Spleen (tissue), 11 donors: Measurements from ENCODE around the gene FCAMR. TPM values are rescaled to one million over a fixed set of nuclear protein-coding genes. Genes with fewer than 3 reads are reported as not detected.
A peak's percentile ranks its signal among the peaks of the same experiment; 100 is the strongest.

Source experiments
- DNase-seq: peaks from one replicate; pipeline ENCODE4 v3.0.0-alpha.2; 2020
- H3K27ac ChIP-seq, 8 donors: fragments of 200-600 bp; sonication (generic) in 7 of 8; 1 replicate in 4 of 8; 2 replicates in 4 of 8; pipeline versions ENCODE4 v1.5.0 to v1.8.0; 2016 to 2021; ENCODE audit warnings: inconsistent platforms in 4 of 8, mild to moderate bottlenecking in 4 of 8, moderate library complexity in 1 of 8
- H3K27me3 ChIP-seq, 7 donors: fragments of 200-600 bp; sonication (generic) in 6 of 7; replicated peaks in 1 of 7; 1 replicate in 4 of 7; 2 replicates in 3 of 7; pipeline versions ENCODE4 v1.5.0 to v1.8.0; 2016 to 2021; ENCODE audit warnings: inconsistent platforms in 3 of 7, mild to moderate bottlenecking in 1 of 7
- H3K36me3 ChIP-seq, 6 donors: fragments of 200-600 bp; sonication (generic) in 5 of 6; 1 replicate in 4 of 6; 2 replicates in 2 of 6; pipeline versions ENCODE4 v1.5.0 to v1.8.0; 2016 to 2021; ENCODE audit warnings: inconsistent platforms in 2 of 6
- H3K4me1 ChIP-seq, 6 donors: fragments of 200-600 bp; sonication (generic) in 5 of 6; 1 replicate in 3 of 6; 2 replicates in 3 of 6; pipeline versions ENCODE4 v1.5.0 to v1.8.0; 2016 to 2021; ENCODE audit warnings: inconsistent platforms in 3 of 6
- H3K4me3 ChIP-seq, 8 donors: fragments of 200-600 bp; sonication (generic) in 7 of 8; 1 replicate in 4 of 8; 2 replicates in 4 of 8; pipeline versions ENCODE4 v1.5.0 to v1.8.0; 2016 to 2021; ENCODE audit warnings: inconsistent platforms in 4 of 8, mild to moderate bottlenecking in 4 of 8, moderate library complexity in 2 of 8
- H3K9me3 ChIP-seq, 8 donors: fragments of 200-600 bp; sonication (generic) in 7 of 8; 1 replicate in 4 of 8; 2 replicates in 4 of 8; pipeline versions ENCODE4 v1.5.0 to v1.8.0; 2016 to 2021; ENCODE audit warnings: inconsistent platforms in 4 of 8
- POLR2A ChIP-seq, 3 donors: fragments of 450-650 bp; IDR thresholded peaks; one replicate each; pipeline ENCODE4 v1.5.1; 2017; ENCODE audit warnings: antibody characterized with exemption in 3 of 3, mild to moderate bottlenecking in 1 of 3
- POLR2AphosphoS5 ChIP-seq, 3 donors: sonication (generic); formaldehyde crosslinking; IDR thresholded peaks; one replicate each; pipeline ENCODE4 v1.5.1; 2017; ENCODE audit warnings: antibody characterized with exemption in 3 of 3
- whole genome bisulfite sequencing, 5 donors: extraction: QIAGEN DNeasy Blood & Tissue Kit in 3 of 5; methylation state at CpG; one replicate each; pipeline versions ENCODE4 v1.1.5 to v1.1.7; 2013 to 2018; 5-methylcytosine and 5-hydroxymethylcytosine counted together
- intact Hi-C: fragments of 100-400 bp; cut with DNase I; formaldehyde crosslinking; loops from one replicate; pipeline ENCODE4 v1.15.0; 2023; ENCODE audit warnings: low total_unique reads
- polyA plus RNA-seq, 3 donors: library from polyadenylated mRNA; stranded (reverse); fragments of 200-250 nt; gene quantifications; one replicate each; pipeline ENCODE4 v1.2.1, GENCODE V29; 2013
- total RNA-seq, 7 donors: library from RNA; depleted of rRNA in 3 of 7; stranded (reverse); fragments of >200 nt in 3 of 7; fragmentation: NEBNext Ultra II Directional in 4 of 7; extraction: Animal tissue kit (Norgen Biotek cat#: 25700) in 4 of 7; gene quantifications; one replicate each; pipeline versions ENCODE4 v1.1.0 to v1.2.1, GENCODE V29; 2016 to 2021
- TF ChIP-seq, protein P1 (sequence below), 11 experiments: fragments of 200-600 bp in 7 of 11; fragments of 450-650 bp in 4 of 11; sonication (generic) in 4 of 11; IDR thresholded peaks in 8 of 11; conservative IDR thresholded peaks in 3 of 11; 1 replicate in 7 of 11; 2 replicates in 4 of 11; pipeline versions ENCODE4 v1.4.0 to v1.8.0; 2016 to 2021; ENCODE audit warnings: antibody characterized with exemption in 11 of 11, inconsistent platforms in 4 of 11, mild to moderate bottlenecking in 1 of 11
- donor health status: healthy with polysubstance abuse.
- donor health status: DM: no; HTN: no; CAD: no; lungs with moderate emphysema.
- donor health status: DM: no; HTN: no; CAD: no.
- donor health status: Bipolar disorder and iron deficiency.
- donor health status: healthy.
- donor health status: DM: no; HTN: no; CAD: no.
- donor health status: DM: yes; HTN: yes; CAD: no.

Gene FCAMR
- total and polyA plus RNA-seq, 10 donors, result 0.16 to 1.3 (median 0.38) TPM; not detected in 2

DNA sequence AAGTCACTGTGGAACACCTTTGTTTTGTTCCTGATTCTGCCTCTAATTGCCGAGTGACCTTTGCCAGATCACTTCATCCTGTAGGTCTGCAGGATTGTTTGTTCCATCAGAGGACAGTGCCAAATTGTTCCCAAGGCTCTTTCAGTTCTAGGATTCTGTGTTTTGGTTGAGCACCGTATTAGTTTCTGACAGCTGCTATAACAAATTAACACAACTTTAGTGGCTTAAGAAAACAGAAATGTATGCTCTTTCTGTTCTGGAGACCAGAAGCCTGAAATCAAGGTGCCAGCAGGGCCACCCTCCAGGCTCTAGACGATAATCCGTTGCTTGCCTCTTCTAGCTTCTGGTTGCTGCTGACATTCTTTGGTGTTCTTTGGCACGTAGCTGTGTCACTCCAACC is 20.6 kb downstream of the FCAMR start:
- Histone ChIP-seq H3K9me3 (peaks cover 0 to 4% (median 0%) of the 10 kb centered on the region in 8 donors), H3K36me3 (no peaks in the 10 kb centered on the region), H3K27me3 (no peaks in the 10 kb centered on the region), H3K4me1 (peaks cover 0 to 5% (median 0%) of the 10 kb centered on the region in 6 donors), H3K27ac (no peak overlapping the region), H3K4me3 (no peak overlapping the region)
- TF ChIP-seq, protein P1, sequence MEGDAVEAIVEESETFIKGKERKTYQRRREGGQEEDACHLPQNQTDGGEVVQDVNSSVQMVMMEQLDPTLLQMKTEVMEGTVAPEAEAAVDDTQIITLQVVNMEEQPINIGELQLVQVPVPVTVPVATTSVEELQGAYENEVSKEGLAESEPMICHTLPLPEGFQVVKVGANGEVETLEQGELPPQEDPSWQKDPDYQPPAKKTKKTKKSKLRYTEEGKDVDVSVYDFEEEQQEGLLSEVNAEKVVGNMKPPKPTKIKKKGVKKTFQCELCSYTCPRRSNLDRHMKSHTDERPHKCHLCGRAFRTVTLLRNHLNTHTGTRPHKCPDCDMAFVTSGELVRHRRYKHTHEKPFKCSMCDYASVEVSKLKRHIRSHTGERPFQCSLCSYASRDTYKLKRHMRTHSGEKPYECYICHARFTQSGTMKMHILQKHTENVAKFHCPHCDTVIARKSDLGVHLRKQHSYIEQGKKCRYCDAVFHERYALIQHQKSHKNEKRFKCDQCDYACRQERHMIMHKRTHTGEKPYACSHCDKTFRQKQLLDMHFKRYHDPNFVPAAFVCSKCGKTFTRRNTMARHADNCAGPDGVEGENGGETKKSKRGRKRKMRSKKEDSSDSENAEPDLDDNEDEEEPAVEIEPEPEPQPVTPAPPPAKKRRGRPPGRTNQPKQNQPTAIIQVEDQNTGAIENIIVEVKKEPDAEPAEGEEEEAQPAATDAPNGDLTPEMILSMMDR (IDR thresholded peaks at IDR 0.05 in 8 of 11, conservative IDR thresholded peaks at IDR 0.05 in 3 of 11), result no peak
- TF ChIP-seq POLR2A (IDR thresholded peaks at IDR 0.05) (no peak), POLR2AphosphoS5 (IDR thresholded peaks at IDR 0.05) (no peak)
- WGBS, 5 donors, result 88 to 96% (median 94%) methylated on average over 5 of the region's 5 CpGs
- DNase-seq, result no peak
- intact Hi-C loops, result no loop called here

DNA sequence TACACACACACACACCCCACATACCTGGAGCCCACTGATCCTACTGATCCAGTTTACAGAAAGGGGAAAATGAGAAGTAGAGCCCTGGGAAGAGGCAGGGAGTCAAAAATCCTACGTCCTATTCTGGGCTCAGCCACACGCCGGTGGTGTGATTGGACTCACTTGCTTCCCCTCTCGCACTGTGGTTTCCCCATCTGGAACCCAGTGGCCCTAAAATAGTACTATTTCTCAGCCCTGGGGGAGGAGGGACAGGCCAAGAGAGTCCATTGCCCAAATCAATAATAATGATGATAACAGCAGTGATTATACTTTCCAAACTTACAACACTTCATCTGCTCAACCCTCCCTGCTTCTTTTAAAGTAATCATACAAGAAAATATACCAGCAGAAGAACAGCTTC is 21.1 kb downstream of the FCAMR start:
- Histone ChIP-seq H3K4me1 (peaks cover 0 to 5% (median 0%) of the 10 kb centered on the region in 6 donors), H3K27me3 (no peaks in the 10 kb centered on the region), H3K36me3 (no peaks in the 10 kb centered on the region), H3K9me3 (peaks cover 0 to 4% (median 0%) of the 10 kb centered on the region in 8 donors), H3K27ac (no peak overlapping the region), H3K4me3 (no peak overlapping the region)
- no peak for DNase-seq
- TF ChIP-seq, protein P1 (IDR thresholded peaks at IDR 0.05 in 8 of 11, conservative IDR thresholded peaks at IDR 0.05 in 3 of 11), result no peak
- TF ChIP-seq POLR2AphosphoS5 (IDR thresholded peaks at IDR 0.05) (no peak), POLR2A (IDR thresholded peaks at IDR 0.05) (no peak)
- intact Hi-C loops, result no loop called here
- 27 to 59% (median 36%) methylated on average over 4 of the region's 4 CpGs for WGBS, 5 donors

DNA sequence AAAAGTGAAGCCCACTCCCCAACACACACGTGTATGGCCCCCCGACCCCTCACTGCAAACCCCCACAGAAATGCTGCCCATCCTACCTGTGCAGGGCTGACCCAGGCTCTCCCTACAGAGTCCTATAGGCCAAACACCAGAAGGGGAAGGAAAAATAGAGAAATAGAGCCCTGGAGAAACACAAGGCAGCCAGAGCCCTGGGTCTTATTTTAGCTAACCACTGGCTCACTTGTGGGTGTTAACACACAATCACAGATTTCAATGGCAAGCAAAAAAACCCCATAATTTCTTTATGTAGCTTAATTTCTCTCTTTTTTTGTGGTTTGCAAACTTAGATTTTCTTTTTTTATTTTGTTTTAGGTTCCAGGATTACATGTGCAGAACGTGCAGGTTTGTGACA is 23.0 kb downstream of the FCAMR start:
- Histone ChIP-seq H3K27me3 (no peaks in the 10 kb centered on the region), H3K27ac (no peak overlapping the region), H3K36me3 (no peaks in the 10 kb centered on the region), H3K4me1 (peaks cover 0 to 5% (median 0%) of the 10 kb centered on the region in 6 donors), H3K9me3 (peaks cover 0 to 4% (median 0%) of the 10 kb centered on the region in 8 donors), H3K4me3 (no peak overlapping the region)
- TF ChIP-seq, protein P1 (IDR thresholded peaks at IDR 0.05 in 8 of 11, conservative IDR thresholded peaks at IDR 0.05 in 3 of 11), result no peak
- TF ChIP-seq POLR2A (IDR thresholded peaks at IDR 0.05), result no peak
- no peak for TF ChIP-seq POLR2AphosphoS5 (IDR thresholded peaks at IDR 0.05)
- intact Hi-C loops, result no loop called here
- DNase-seq, result no peak
- 79 to 92% (median 83%) methylated on average over 3 of the region's 3 CpGs for WGBS, 5 donors

DNA sequence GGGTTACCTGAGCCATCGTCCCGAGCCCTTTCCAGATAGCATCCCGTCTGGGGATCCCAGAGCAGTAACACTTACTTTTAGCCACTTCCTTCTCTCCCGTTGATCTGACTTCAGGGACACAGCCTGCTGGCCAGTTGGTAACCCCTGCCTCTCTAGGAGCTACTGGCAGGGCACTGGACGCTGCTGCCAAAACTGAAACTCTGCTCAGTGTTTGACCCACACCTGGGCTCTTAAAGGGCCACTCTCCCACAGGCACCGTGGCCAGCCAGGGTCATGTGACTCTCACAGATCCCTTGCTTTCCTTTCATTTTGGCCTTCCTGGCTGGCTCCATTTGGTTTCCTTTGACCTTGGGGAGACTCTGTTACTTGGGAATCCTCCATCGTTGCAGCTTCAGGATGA is 24.0 kb downstream of the FCAMR start, which contains the start of gene PIGR:
Gene PIGR (minus strand): TSS at position 206 of the 400 bp plus-strand sequence. CDS start 5,935 bp downstream, outside the sequence.
- intact Hi-C loops, result no loop called here
- no peaks in the 10 kb centered on the region for H3K27me3 ChIP-seq
- peaks cover 0 to 5% (median 0%) of the 10 kb centered on the region in 6 donors for H3K4me1 ChIP-seq
- 65 to 76% (median 71%) methylated on average over 7 of the region's 7 CpGs for WGBS, 5 donors
- peak within 1 kb of the TSS in 1 of 8 donors; percentile 32 for H3K4me3 ChIP-seq
- no peaks in the 10 kb centered on the region for H3K36me3 ChIP-seq
- peaks cover 0 to 4% (median 0%) of the 10 kb centered on the region in 8 donors for H3K9me3 ChIP-seq
- DNase-seq, result no peak
- no peak for TF ChIP-seq POLR2A (IDR thresholded peaks at IDR 0.05)
- TF ChIP-seq, protein P1 (IDR thresholded peaks at IDR 0.05 in 8 of 11, conservative IDR thresholded peaks at IDR 0.05 in 3 of 11), result no peak
- no peak for TF ChIP-seq POLR2AphosphoS5 (IDR thresholded peaks at IDR 0.05)
- H3K27ac ChIP-seq, result no peak within 1 kb of the TSS
